Measurements from ENCODE around the gene ATL2.
"Not testable (repeated sequence)": the region's sequence is repeated elsewhere in the genome, so short reads cannot be mapped to it uniquely, and the experiment has no call there.

ATL2 gene

GRCh38 chr2:38268691-38269327, 108.3 kb downstream of the ATL2 start:
- DNase-seq: no peak

- no peak for DNase-seq
Measured at GRCh38 chr2:38268001-38268400, 109.1 kb downstream of the ATL2 start.

- no peak for DNase-seq
Measured at GRCh38 chr2:38267270-38267925, 109.7 kb downstream of the ATL2 start.

- no peak for DNase-seq
Measured at GRCh38 chr2:38266382-38267061, 110.6 kb downstream of the ATL2 start.

- no peak for DNase-seq
Measured at GRCh38 chr2:38265461-38265860, 111.6 kb downstream of the ATL2 start.

- DNase-seq: no peak
Measured at GRCh38 chr2:38264396-38265221, 112.5 kb downstream of the ATL2 start.

- DNase-seq: no peak
Measured at GRCh38 chr2:38263293-38263692, 113.8 kb downstream of the ATL2 start.

- no peak for DNase-seq
Measured at GRCh38 chr2:38262069-38262871, 114.8 kb downstream of the ATL2 start.

- no peak for DNase-seq
Measured at GRCh38 chr2:38261569-38262068, 115.5 kb downstream of the ATL2 start.

GRCh38 chr2:38260972-38261371, 116.1 kb downstream of the ATL2 start:
- DNase-seq: no peak

- no peak for DNase-seq
Measured at GRCh38 chr2:38260469-38260868, 116.6 kb downstream of the ATL2 start.

GRCh38 chr2:38259311-38259710, 117.8 kb downstream of the ATL2 start:
- no peak for DNase-seq

- not testable (repeated sequence) for DNase-seq
Measured at GRCh38 chr2:38257680-38258079, 119.4 kb downstream of the ATL2 start.

- no peak for DNase-seq
Measured at GRCh38 chr2:38256610-38257009, 120.5 kb downstream of the ATL2 start.

GRCh38 chr2:38255211-38255610, 121.9 kb downstream of the ATL2 start:
- DNase-seq: no peak

GRCh38 chr2:38254796-38255195, 122.3 kb downstream of the ATL2 start:
- DNase-seq: no peak

GRCh38 chr2:38251940-38252339, 125.1 kb downstream of the ATL2 start:
- no peak for DNase-seq

- no peak for DNase-seq
Measured at GRCh38 chr2:38248707-38249106, 128.4 kb downstream of the ATL2 start.

- DNase-seq: no peak
Measured at GRCh38 chr2:38248255-38248654, 128.8 kb downstream of the ATL2 start.

- no peak for DNase-seq
Measured at GRCh38 chr2:38246105-38246504, 131.0 kb downstream of the ATL2 start.

- no peak for DNase-seq
Measured at GRCh38 chr2:38245114-38245641, 131.9 kb downstream of the ATL2 start.

- no peak for DNase-seq
Measured at GRCh38 chr2:38244301-38244700, 132.8 kb downstream of the ATL2 start.

Measured in 8988T (cell line).